ENCODE results near the gene SUSD3. TPM values are rescaled to one million over a fixed set of nuclear protein-coding genes. Genes with fewer than 3 reads are reported as not detected.

SUSD3 gene
- polyA plus RNA-seq, result 10 to 100 TPM in 1 of 4 donors, 1 to 10 TPM in 2, not detected in 1; 3.7 to 10.1 (median 3.8) TPM
- long read RNA-seq, donor 1, transcript SUSD3-202 (5 exons, 1,195 nt), result major isoform, 7 of 8 reads
- long read RNA-seq, donor 1, partial matches to known transcripts, result 0 of 8 reads
- long read RNA-seq, donor 1, other reads (novel, unspliced or antisense), result 0 of 8 reads
- long read RNA-seq, donor 2, partial matches to known transcripts, result 0 of 3 reads
- long read RNA-seq, donor 2, other reads (novel, unspliced or antisense), result 0 of 3 reads
- long read RNA-seq, donor 3, partial matches to known transcripts, result 0 of 3 reads
- long read RNA-seq, donor 3, other reads (novel, unspliced or antisense), result 0 of 3 reads
- long read RNA-seq, donor 4, result 0 reads
- long read RNA-seq, donor 5, result 0 reads
- long read RNA-seq, donor 6, transcript SUSD3-202 (5 exons, 1,195 nt), result major isoform, 5 of 6 reads
- long read RNA-seq, donor 6, partial matches to known transcripts, result 0 of 6 reads
- long read RNA-seq, donor 6, other reads (novel, unspliced or antisense), result 0 of 6 reads
- long read RNA-seq, donor 7, result 0 reads
- long read RNA-seq, donor 8, result 0 reads
- long read RNA-seq, donor 9, partial matches to known transcripts, result 0 of 1 reads
- long read RNA-seq, donor 9, other reads (novel, unspliced or antisense), result 0 of 1 reads
- long read RNA-seq, donor 10, partial matches to known transcripts, result 0 of 4 reads
- long read RNA-seq, donor 10, other reads (novel, unspliced or antisense), result 0 of 4 reads

GRCh38 chr9:93058355-93059010, at the start of gene SUSD3:
Gene SUSD3 (plus strand): TSS chr9:93058701. CDS start chr9:93058743, 42 bp downstream.
- FAIRE-seq (no peak), DNase-seq (peak; percentile 59 to 89)
- Histone ChIP-seq H3K4me1 (ENCODE audit: control insufficient read depth in 3 of 3, insufficient read depth in 2 of 3, low read depth in 1 of 3, low read length in 2 of 3) (peaks cover 0 to 39% (median 4%) of the 10 kb centered on the region in 3 donors), H3K36me3 (ENCODE audit: control insufficient read depth in 3 of 3, insufficient read depth in 2 of 3, low read depth in 1 of 3, low read length in 3 of 3) (no peaks in the 10 kb centered on the region), H3K9me3 (ENCODE audit: control insufficient read depth in 2 of 2, insufficient read depth in 1 of 2, low read depth in 1 of 2, low read length in 1 of 2) (no peaks in the 10 kb centered on the region), H3K4me3 (ENCODE audit: low read depth in 1 of 3, low read length in 3 of 3) (peak within 1 kb of the TSS; percentile 30 to 67 (median 49)), H3K27ac (ENCODE audit: low read depth in 1 of 3, low read length in 2 of 3) (peak within 1 kb of the TSS; percentile 5 to 78 (median 62)), H3K27me3 (ENCODE audit: control insufficient read depth in 3 of 3, insufficient read depth in 3 of 3, low read length in 3 of 3) (no peaks in the 10 kb centered on the region)
- WGBS, 3 donors, result 0 to 1% (median 1%) methylated on average over 36 to 55 of the region's 55 CpGs

GRCh38 chr9:93009337-93010015, 49.0 kb upstream of the SUSD3 start:
- FAIRE-seq (no peak), DNase-seq (no peak)
- Histone ChIP-seq H3K27ac (ENCODE audit: low read depth in 1 of 3, low read length in 2 of 3) (no peak overlapping the region), H3K9me3 (ENCODE audit: control insufficient read depth in 2 of 2, insufficient read depth in 1 of 2, low read depth in 1 of 2, low read length in 1 of 2) (no peaks in the 10 kb centered on the region), H3K36me3 (ENCODE audit: control insufficient read depth in 3 of 3, insufficient read depth in 2 of 3, low read depth in 1 of 3, low read length in 3 of 3) (peaks cover 0 to 27% (median 4%) of the 10 kb centered on the region in 3 donors), H3K27me3 (ENCODE audit: control insufficient read depth in 3 of 3, insufficient read depth in 3 of 3, low read length in 3 of 3) (no peaks in the 10 kb centered on the region), H3K4me1 (ENCODE audit: control insufficient read depth in 3 of 3, insufficient read depth in 2 of 3, low read depth in 1 of 3, low read length in 2 of 3) (no peaks in the 10 kb centered on the region), H3K4me3 (ENCODE audit: low read depth in 1 of 3, low read length in 3 of 3) (no peak overlapping the region)
- 87 to 90% (median 88%) methylated on average over 21 of the region's 21 CpGs for WGBS, 3 donors

GRCh38 chr9:93010056-93010455, 48.4 kb upstream of the SUSD3 start:
- Histone ChIP-seq H3K4me3 (ENCODE audit: low read depth in 1 of 3, low read length in 3 of 3) (no peak overlapping the region), H3K27me3 (ENCODE audit: control insufficient read depth in 3 of 3, insufficient read depth in 3 of 3, low read length in 3 of 3) (no peaks in the 10 kb centered on the region), H3K27ac (ENCODE audit: low read depth in 1 of 3, low read length in 2 of 3) (no peak overlapping the region), H3K9me3 (ENCODE audit: control insufficient read depth in 2 of 2, insufficient read depth in 1 of 2, low read depth in 1 of 2, low read length in 1 of 2) (no peaks in the 10 kb centered on the region), H3K4me1 (ENCODE audit: control insufficient read depth in 3 of 3, insufficient read depth in 2 of 3, low read depth in 1 of 3, low read length in 2 of 3) (no peaks in the 10 kb centered on the region), H3K36me3 (ENCODE audit: control insufficient read depth in 3 of 3, insufficient read depth in 2 of 3, low read depth in 1 of 3, low read length in 3 of 3) (peaks cover 0 to 24% (median 4%) of the 10 kb centered on the region in 3 donors)
- WGBS, 3 donors, result 87 to 90% (median 87%) methylated on average over 13 of the region's 13 CpGs
- FAIRE-seq (no peak), DNase-seq (no peak)

GRCh38 chr9:93010704-93011103, 47.8 kb upstream of the SUSD3 start:
- no peak for FAIRE-seq
- no peak overlapping the region for H3K4me3 ChIP-seq (ENCODE audit: low read depth in 1 of 3, low read length in 3 of 3)
- H3K36me3 ChIP-seq (ENCODE audit: control insufficient read depth in 3 of 3, insufficient read depth in 2 of 3, low read depth in 1 of 3, low read length in 3 of 3), result peaks cover 0 to 25% (median 4%) of the 10 kb centered on the region in 3 donors
- DNase-seq, result no peak
- no peaks in the 10 kb centered on the region for H3K27me3 ChIP-seq (ENCODE audit: control insufficient read depth in 3 of 3, insufficient read depth in 3 of 3, low read length in 3 of 3)
- 57 to 79% (median 75%) methylated on average over 4 of the region's 4 CpGs for WGBS, 3 donors
- no peak overlapping the region for H3K27ac ChIP-seq (ENCODE audit: low read depth in 1 of 3, low read length in 2 of 3)
- no peaks in the 10 kb centered on the region for H3K4me1 ChIP-seq (ENCODE audit: control insufficient read depth in 3 of 3, insufficient read depth in 2 of 3, low read depth in 1 of 3, low read length in 2 of 3)
- H3K9me3 ChIP-seq (ENCODE audit: control insufficient read depth in 2 of 2, insufficient read depth in 1 of 2, low read depth in 1 of 2, low read length in 1 of 2), result no peaks in the 10 kb centered on the region

GRCh38 chr9:93011114-93011513, 47.4 kb upstream of the SUSD3 start:
- no peaks in the 10 kb centered on the region for H3K4me1 ChIP-seq (ENCODE audit: control insufficient read depth in 3 of 3, insufficient read depth in 2 of 3, low read depth in 1 of 3, low read length in 2 of 3)
- H3K9me3 ChIP-seq (ENCODE audit: control insufficient read depth in 2 of 2, insufficient read depth in 1 of 2, low read depth in 1 of 2, low read length in 1 of 2), result no peaks in the 10 kb centered on the region
- H3K36me3 ChIP-seq (ENCODE audit: control insufficient read depth in 3 of 3, insufficient read depth in 2 of 3, low read depth in 1 of 3, low read length in 3 of 3), result peaks cover 0 to 23% (median 4%) of the 10 kb centered on the region in 3 donors
- FAIRE-seq (no peak), DNase-seq (no peak)
- H3K4me3 ChIP-seq (ENCODE audit: low read depth in 1 of 3, low read length in 3 of 3), result no peak overlapping the region
- no peak overlapping the region for H3K27ac ChIP-seq (ENCODE audit: low read depth in 1 of 3, low read length in 2 of 3)
- H3K27me3 ChIP-seq (ENCODE audit: control insufficient read depth in 3 of 3, insufficient read depth in 3 of 3, low read length in 3 of 3), result no peaks in the 10 kb centered on the region
- 94 to 100% (median 96%) methylated on average over 8 of the region's 8 CpGs for WGBS, 3 donors

GRCh38 chr9:93012963-93013855, 45.3 kb upstream of the SUSD3 start:
- H3K27me3 ChIP-seq (ENCODE audit: control insufficient read depth in 3 of 3, insufficient read depth in 3 of 3, low read length in 3 of 3), result no peaks in the 10 kb centered on the region
- DNase-seq (no peak), FAIRE-seq (no peak)
- H3K36me3 ChIP-seq (ENCODE audit: control insufficient read depth in 3 of 3, insufficient read depth in 2 of 3, low read depth in 1 of 3, low read length in 3 of 3), result peaks cover 0 to 19% (median 4%) of the 10 kb centered on the region in 3 donors
- H3K4me3 ChIP-seq (ENCODE audit: low read depth in 1 of 3, low read length in 3 of 3), result no peak overlapping the region
- WGBS, 3 donors, result 92 to 97% (median 93%) methylated on average over 14 of the region's 14 CpGs
- no peaks in the 10 kb centered on the region for H3K4me1 ChIP-seq (ENCODE audit: control insufficient read depth in 3 of 3, insufficient read depth in 2 of 3, low read depth in 1 of 3, low read length in 2 of 3)
- no peak overlapping the region for H3K27ac ChIP-seq (ENCODE audit: low read depth in 1 of 3, low read length in 2 of 3)
- H3K9me3 ChIP-seq (ENCODE audit: control insufficient read depth in 2 of 2, insufficient read depth in 1 of 2, low read depth in 1 of 2, low read length in 1 of 2), result no peaks in the 10 kb centered on the region

GRCh38 chr9:93013856-93014582, 44.5 kb upstream of the SUSD3 start:
- no peaks in the 10 kb centered on the region for H3K4me1 ChIP-seq (ENCODE audit: control insufficient read depth in 3 of 3, insufficient read depth in 2 of 3, low read depth in 1 of 3, low read length in 2 of 3)
- peaks cover 0 to 16% (median 4%) of the 10 kb centered on the region in 3 donors for H3K36me3 ChIP-seq (ENCODE audit: control insufficient read depth in 3 of 3, insufficient read depth in 2 of 3, low read depth in 1 of 3, low read length in 3 of 3)
- H3K27ac ChIP-seq (ENCODE audit: low read depth in 1 of 3, low read length in 2 of 3), result no peak overlapping the region
- no peak overlapping the region for H3K4me3 ChIP-seq (ENCODE audit: low read depth in 1 of 3, low read length in 3 of 3)
- no peak for DNase-seq
- no peak for FAIRE-seq
- H3K9me3 ChIP-seq (ENCODE audit: control insufficient read depth in 2 of 2, insufficient read depth in 1 of 2, low read depth in 1 of 2, low read length in 1 of 2), result no peaks in the 10 kb centered on the region
- H3K27me3 ChIP-seq (ENCODE audit: control insufficient read depth in 3 of 3, insufficient read depth in 3 of 3, low read length in 3 of 3), result no peaks in the 10 kb centered on the region
- WGBS, 3 donors, result 81 to 94% (median 91%) methylated on average over 13 of the region's 13 CpGs
